HUES6 (cell line): ENCODE results near the gene OPA3.

Experiments
- H3K27ac ChIP-seq: 2 replicates; pipeline ENCODE4 v1.7.0; 2013; ENCODE audit warnings: low read depth, mild to moderate bottlenecking, low read length, inconsistent platforms
- H3K27me3 ChIP-seq: 2 replicates; pipeline ENCODE4 v1.6.1; 2013; ENCODE audit warnings: low read length; ENCODE audit not compliant: control insufficient read depth, insufficient read depth
- H3K36me3 ChIP-seq: 2 replicates; pipeline ENCODE4 v1.6.1; 2013; ENCODE audit warnings: low read length; ENCODE audit not compliant: control insufficient read depth, insufficient read depth
- H3K4me1 ChIP-seq: 2 replicates; pipeline ENCODE4 v1.6.1; 2013; ENCODE audit warnings: low read length; ENCODE audit not compliant: control insufficient read depth, insufficient read depth
- H3K4me3 ChIP-seq: 2 replicates; pipeline ENCODE4 v1.5.1; 2013; ENCODE audit warnings: low read depth, low read length
- H3K9ac ChIP-seq: one replicate; pipeline ENCODE4 v1.6.1; 2013; ENCODE audit warnings: mild to moderate bottlenecking, low read length
- H3K9me3 ChIP-seq: 2 replicates; pipeline ENCODE4 v1.6.1; 2013; ENCODE audit warnings: low read depth, low read length; ENCODE audit not compliant: control insufficient read depth, insufficient read depth

OPA3 gene

GRCh38 chr19:45499196-45500180 is 85.1 kb downstream of the OPA3 start:
- H3K27me3 ChIP-seq: peaks cover 23% of the 10 kb centered on the region
- no peaks in the 10 kb centered on the region for H3K9me3 ChIP-seq
- no peak overlapping the region for H3K27ac ChIP-seq
- peak overlapping the region; percentile 52 for H3K9ac ChIP-seq
- peak overlapping the region; percentile 59 for H3K4me3 ChIP-seq
- H3K36me3 ChIP-seq: 0 out of 2 replicates have a peak, but pooled peaks cover under 1% of the 10 kb centered on the region
- peaks cover 29% of the 10 kb centered on the region for H3K4me1 ChIP-seq

DNA sequence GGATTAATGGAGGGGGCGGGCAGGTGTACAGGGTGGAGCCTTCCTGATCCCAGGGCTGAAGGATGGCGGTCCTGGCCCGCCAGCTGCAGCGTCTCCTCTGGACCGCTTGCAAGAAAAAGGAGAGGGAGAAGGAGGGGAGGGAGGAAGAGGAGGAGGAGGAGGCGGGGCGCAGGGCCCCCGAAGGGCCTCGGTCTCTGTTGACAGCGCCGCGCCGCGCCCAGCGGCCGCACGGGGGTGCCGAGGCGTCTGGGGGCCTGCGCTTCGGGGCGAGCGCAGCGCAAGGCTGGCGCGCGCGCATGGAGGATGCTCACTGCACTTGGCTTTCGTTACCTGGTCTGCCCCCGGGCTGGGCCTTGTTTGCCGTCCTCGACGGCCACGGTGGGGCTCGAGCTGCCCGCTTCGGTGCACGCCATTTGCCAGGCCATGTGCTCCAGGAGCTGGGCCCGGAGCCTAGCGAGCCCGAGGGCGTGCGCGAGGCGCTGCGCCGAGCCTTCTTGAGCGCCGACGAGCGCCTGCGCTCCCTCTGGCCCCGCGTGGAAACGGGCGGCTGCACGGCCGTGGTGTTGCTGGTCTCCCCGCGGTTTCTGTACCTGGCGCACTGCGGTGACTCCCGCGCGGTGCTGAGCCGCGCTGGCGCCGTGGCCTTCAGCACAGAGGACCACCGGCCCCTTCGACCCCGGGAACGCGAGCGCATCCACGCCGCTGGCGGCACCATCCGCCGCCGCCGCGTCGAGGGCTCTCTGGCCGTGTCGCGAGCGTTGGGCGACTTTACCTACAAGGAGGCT is 86.0 kb downstream of the OPA3 start, which contains the start of gene PPM1N:
PPM1N (plus strand) TSS at position 33 of the 785 bp plus-strand sequence; CDS start at position 63, 30 bp downstream.
- Histone ChIP-seq H3K9ac (peak within 1 kb of the TSS; percentile 52), H3K9me3 (no peaks in the 10 kb centered on the region), H3K4me3 (peak within 1 kb of the TSS; percentile 67), H3K4me1 (peaks cover 29% of the 10 kb centered on the region), H3K36me3 (0 out of 2 replicates have a peak, but pooled peaks cover 4% of the 10 kb centered on the region), H3K27ac (no peak within 1 kb of the TSS), H3K27me3 (peaks cover 23% of the 10 kb centered on the region)

GRCh38 chr19:45497791-45498190 is 86.8 kb downstream of the OPA3 start:
- Histone ChIP-seq H3K9ac (no peak overlapping the region), H3K36me3 (0 out of 2 replicates have a peak, but pooled peaks cover 4% of the 10 kb centered on the region), H3K4me3 (peak overlapping the region; percentile 59), H3K9me3 (no peaks in the 10 kb centered on the region), H3K27ac (no peak overlapping the region), H3K4me1 (peaks cover 29% of the 10 kb centered on the region), H3K27me3 (peaks cover 23% of the 10 kb centered on the region)

DNA sequence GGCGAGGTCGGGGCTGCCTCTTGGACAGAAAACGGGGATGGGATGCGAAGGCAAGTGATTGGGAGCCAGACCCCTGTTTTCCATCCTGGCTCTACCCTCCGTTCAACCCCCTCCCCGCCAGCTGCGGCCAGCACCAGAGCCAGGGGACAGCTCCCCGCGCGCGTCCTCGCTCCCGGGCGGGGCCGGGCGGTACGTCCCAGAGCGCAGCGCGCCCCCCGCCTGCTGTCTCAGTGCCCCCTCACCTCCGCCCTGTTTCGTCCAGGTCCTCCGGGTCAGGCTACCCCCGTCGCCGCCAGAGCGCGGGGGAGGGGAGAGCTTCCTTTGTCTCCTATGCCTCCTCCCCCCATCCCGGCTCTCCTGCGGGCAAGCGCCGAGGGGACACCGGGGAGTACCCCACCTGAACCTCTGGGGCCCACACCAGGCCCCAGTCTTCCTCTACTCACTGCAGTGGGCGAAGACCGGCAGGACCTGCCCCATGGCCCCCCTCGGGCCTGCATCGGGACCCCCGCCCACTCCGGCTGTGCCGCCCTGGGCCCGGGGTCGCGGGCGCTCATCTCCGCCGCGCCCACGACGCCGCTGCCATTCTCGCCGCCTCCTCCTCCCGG is 88.2 kb downstream of the OPA3 start:
- Histone ChIP-seq H3K27ac (no peak overlapping the region), H3K27me3 (peaks cover 23% of the 10 kb centered on the region), H3K9me3 (no peaks in the 10 kb centered on the region), H3K4me1 (peaks cover 22% of the 10 kb centered on the region), H3K36me3 (0 out of 2 replicates have a peak, but pooled peaks cover 4% of the 10 kb centered on the region), H3K4me3 (peak overlapping the region; percentile 75), H3K9ac (peak overlapping the region; percentile 45)

GRCh38 chr19:45495178-45495577 is 89.4 kb downstream of the OPA3 start:
- peaks cover 23% of the 10 kb centered on the region for H3K27me3 ChIP-seq
- H3K4me1 ChIP-seq: peaks cover 15% of the 10 kb centered on the region; the same call in 1 of the 2 replicates
- no peak overlapping the region for H3K9ac ChIP-seq
- H3K4me3 ChIP-seq: no peak overlapping the region
- no peaks in the 10 kb centered on the region for H3K9me3 ChIP-seq
- 0 out of 2 replicates have a peak, but pooled peaks cover 4% of the 10 kb centered on the region for H3K36me3 ChIP-seq
- no peak overlapping the region for H3K27ac ChIP-seq

DNA sequence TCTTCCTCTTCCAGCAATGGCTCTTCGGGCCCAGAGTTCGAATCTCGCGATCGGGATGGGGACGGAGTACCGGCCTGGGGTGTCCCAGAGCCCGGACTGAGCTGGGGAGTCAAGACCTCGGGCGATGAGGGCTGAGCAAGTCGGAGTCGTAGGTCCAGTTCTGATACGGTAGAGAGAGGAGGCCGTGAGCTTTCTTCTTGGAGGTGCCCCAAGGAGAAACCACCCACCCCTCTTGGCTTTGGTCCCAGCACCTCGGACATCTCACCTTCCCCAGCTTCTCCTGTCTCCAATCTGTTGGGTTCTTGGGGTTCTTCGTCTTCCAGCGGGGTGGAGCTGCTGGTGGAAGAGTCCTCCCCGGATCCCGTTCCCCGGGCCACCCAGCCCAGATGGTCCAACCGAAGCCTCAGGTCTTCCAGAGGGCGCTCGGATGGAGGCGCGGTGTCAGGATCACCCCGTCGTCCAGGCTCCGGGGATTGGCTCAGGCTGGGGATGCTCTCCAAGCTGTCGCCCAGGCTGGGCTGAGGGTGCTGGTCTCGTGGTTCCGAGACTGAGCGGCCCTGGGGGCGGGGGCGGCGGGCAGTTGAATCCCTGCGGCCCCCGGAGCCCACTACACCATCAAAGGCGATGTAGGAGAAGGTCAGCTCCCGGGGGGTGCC is 90.2 kb downstream of the OPA3 start:
- Histone ChIP-seq H3K27ac (no peak overlapping the region), H3K4me1 (peaks cover 10% of the 10 kb centered on the region; the same call in 1 of the 2 replicates), H3K9ac (no peak overlapping the region), H3K27me3 (peaks cover 21% of the 10 kb centered on the region), H3K36me3 (0 out of 2 replicates have a peak, but pooled peaks cover 4% of the 10 kb centered on the region), H3K4me3 (no peak overlapping the region), H3K9me3 (no peaks in the 10 kb centered on the region)

GRCh38 chr19:45492627-45493470 is 91.8 kb downstream of the OPA3 start:
- peak overlapping the region; percentile 80 for H3K4me3 ChIP-seq
- H3K9ac ChIP-seq: peak overlapping the region; percentile 78
- peaks cover 5% of the 10 kb centered on the region; the same call in 1 of the 2 replicates for H3K27me3 ChIP-seq
- H3K9me3 ChIP-seq: no peaks in the 10 kb centered on the region
- H3K27ac ChIP-seq: peak overlapping the region; percentile 57; the same call in 1 of the 2 replicates
- H3K4me1 ChIP-seq: peaks cover 1% of the 10 kb centered on the region; the same call in 1 of the 2 replicates
- H3K36me3 ChIP-seq: 0 out of 2 replicates have a peak, but pooled peaks cover 12% of the 10 kb centered on the region

- no peak overlapping the region for H3K9ac ChIP-seq
- no peaks in the 10 kb centered on the region for H3K9me3 ChIP-seq
- H3K27me3 ChIP-seq: 0 out of 2 replicates have a peak, but pooled peaks cover 3% of the 10 kb centered on the region
- no peak overlapping the region for H3K27ac ChIP-seq
- no peaks in the 10 kb centered on the region for H3K4me1 ChIP-seq
- H3K4me3 ChIP-seq: peak overlapping the region; percentile 80
- H3K36me3 ChIP-seq: 0 out of 2 replicates have a peak, but pooled peaks cover 13% of the 10 kb centered on the region
Measured at GRCh38 chr19:45492137-45492626, 92.4 kb downstream of the OPA3 start.

- H3K27me3 ChIP-seq: no peaks in the 10 kb centered on the region
- H3K4me1 ChIP-seq: 0 out of 2 replicates have a peak, but pooled peaks cover 4% of the 10 kb centered on the region
- no peak overlapping the region for H3K27ac ChIP-seq
- no peaks in the 10 kb centered on the region for H3K9me3 ChIP-seq
- H3K4me3 ChIP-seq: no peak overlapping the region
- H3K36me3 ChIP-seq: 0 out of 2 replicates have a peak, but pooled peaks cover 13% of the 10 kb centered on the region
- H3K9ac ChIP-seq: no peak overlapping the region
Measured at GRCh38 chr19:45489216-45489855, 95.3 kb downstream of the OPA3 start.
